RKO (cell line): Measurements from ENCODE around the gene KCNQ2.

Source experiments
- DNase-seq: peaks from one replicate; pipeline ENCODE4 v3.0.0-alpha.2; 2016; ENCODE audit warnings: low spot score

The KCNQ2 gene

DNA sequence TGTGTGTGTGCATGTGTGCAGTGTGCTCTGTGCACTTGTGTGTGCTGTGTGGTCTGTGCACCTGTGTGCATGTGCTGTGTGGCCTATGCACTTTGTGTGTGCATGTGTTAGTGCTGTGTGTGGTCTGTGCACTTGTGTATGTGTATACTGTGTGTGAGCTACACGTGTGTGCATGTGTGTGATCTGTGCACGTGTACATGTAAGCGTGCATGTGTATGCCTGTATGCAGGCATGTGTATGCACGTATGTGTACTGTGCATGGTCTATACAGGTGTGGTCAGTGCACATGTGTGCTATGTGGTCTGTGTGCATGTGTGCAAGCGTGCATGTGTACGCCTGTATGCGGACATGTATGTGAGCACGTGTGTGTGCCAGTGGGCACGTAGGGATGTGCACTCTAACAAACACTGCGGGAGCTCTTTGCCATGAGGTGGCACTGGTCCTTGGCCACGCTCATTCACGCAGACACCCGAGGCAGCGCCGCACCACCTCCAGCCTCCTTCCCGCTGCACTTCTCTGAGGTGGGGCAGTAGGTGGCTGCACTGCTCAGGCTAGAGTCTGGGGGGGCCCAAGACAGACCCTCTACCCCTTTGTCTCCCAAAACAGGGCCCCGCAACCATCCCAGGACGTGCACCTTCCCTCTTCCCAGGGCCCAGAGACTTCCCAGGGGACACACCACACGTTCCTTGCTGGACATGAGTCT lies 68.9 kb downstream of the KCNQ2 start:
- DNase-seq, result no peak

- DNase-seq, result no peak
Observed at GRCh38 chr20:63402860-63403220, 69.6 kb downstream of the KCNQ2 start.

GRCh38 chr20:63402181-63402859 lies 70.1 kb downstream of the KCNQ2 start:
- DNase-seq, result no peak

- no peak for DNase-seq
Observed at GRCh38 chr20:63401384-63402110, 70.9 kb downstream of the KCNQ2 start.

DNA sequence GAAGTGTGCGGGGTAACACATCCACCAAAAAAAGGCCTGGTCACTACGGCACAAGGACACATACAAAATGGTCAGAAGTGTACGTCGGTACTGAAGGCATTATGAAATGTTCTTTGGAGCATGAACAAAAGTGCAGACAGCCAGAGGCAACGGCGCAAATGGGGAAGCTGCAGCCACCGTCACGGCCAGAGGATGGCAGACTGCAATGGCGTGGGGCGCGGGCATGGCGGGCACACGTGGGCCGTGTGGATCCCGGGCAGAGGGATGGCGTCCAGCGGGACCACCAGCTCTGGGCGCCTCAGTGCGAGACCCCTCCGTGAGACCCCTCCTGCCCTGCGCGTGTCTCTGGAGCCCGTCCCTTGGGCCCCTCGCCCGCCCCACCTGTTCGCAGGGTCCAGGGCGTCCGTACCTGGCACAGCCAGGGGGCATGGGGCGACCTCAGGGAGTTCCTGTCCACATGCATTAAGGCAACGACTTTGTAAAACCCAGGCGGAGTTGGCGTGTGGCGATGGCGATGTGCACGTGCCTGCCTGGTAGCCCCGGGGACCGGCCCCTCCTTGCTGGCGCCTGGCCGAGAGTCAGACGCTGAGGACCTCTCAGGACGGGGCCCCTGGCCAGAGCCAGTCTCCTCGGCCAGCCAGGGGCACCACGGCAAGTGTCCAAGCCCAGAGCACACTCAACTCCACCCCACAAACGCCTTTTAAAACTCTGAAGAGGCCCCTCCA lies 71.8 kb downstream of the KCNQ2 start:
- DNase-seq, result no peak

- no peak for DNase-seq
Observed at GRCh38 chr20:63399596-63400375, 72.7 kb downstream of the KCNQ2 start.

DNA sequence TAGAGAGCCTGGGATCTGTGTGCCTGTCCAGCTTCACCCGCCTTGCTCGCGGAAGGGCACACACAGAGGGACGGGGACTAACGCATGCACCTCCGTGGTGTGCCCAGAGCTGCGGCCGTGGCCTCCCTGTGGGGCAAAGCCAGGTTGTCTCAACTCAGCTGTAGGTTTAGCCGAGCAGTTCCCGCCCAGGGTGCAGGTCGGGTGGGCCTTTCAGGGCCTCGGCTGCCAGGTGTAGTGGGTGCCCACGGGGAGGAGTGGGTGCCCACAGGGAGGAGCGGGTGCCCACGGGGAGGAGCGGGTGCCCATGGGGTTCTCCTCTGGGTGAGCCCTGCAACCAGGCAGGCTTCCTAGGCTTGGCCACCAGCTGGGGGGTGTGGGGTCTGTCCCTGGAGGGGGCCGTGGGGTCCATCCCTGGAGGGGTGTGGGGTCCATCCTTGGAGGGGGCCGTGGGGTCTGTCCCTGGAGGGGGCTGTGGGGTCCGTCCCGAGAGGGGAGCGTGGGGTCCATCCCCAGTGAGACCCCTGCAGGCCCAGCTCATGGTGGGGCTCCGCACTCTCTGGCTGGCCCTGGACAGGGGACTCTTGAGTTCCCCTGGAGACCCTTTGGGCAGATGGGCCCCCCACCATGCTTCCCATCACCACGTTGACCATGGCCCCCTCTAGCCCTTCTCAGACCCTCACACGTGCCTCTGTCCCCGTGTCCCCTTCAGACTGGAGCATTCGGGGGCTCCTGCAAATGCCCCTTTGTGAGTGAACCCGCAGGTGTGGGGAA lies 73.5 kb downstream of the KCNQ2 start:
- DNase-seq, result no peak

DNA sequence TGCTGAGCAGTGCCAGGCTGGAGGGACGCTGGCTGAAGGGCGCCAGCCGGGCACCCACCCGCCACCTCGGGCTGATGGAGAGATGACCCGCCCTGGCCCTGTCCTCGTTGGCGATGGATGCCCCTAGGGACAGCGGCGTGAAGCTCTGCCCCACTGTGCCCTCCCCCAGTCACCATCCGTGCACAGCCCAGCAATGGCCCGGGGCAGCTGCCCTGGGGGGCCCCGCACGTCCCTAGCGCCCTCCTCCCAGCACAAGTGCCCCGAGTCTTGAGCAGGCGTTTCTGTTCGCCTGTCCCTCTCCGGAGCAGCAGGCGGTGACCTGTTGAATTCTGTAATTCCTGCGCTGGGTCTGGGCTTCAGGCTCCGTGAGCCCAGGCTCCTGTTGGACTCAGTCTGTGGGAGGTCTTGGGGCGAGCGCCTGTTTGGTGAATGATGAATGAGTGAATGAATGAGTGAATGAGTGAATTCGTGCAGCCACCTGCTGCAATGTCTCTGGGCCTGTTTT lies 74.5 kb downstream of the KCNQ2 start:
- no peak for DNase-seq

DNA sequence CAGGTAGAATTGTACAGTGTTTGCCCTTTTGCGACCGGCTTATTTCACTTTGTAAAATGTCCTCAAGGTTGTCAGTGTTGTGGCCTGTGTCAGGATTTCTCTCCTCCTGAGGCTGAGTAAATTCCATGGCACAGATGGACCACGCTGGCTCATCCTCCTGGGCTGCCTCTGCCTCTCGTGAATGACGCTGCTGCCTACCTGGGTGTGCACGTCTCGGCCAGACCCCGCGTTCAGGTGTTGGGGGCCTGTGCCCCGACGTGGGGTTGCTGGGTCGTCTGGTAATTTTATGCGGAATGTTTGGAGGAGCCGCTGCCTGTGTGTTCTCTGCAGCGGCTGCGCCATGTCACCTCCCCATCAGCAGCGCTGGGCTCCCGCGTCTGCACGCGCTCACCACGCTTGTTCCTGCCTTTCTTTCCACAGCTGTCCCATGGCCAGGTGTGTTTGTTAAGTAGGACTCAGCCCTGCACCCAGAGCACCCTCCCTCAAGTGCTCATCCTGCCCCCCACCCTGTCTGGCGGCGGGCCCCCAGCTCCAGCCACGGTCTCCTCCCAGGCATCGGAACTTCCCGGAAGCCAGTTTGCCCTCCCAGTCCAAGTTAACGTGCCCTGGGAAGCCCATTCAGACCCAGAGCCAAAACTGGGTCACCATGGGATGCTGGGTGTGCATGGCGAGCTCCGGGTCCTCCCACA lies 75.2 kb downstream of the KCNQ2 start:
- DNase-seq, result no peak

- no peak for DNase-seq
Observed at GRCh38 chr20:63396300-63396699, 76.2 kb downstream of the KCNQ2 start.

GRCh38 chr20:63395723-63396122 lies 76.7 kb downstream of the KCNQ2 start:
- no peak for DNase-seq

- no peak for DNase-seq
Observed at GRCh38 chr20:63394920-63395455, 77.5 kb downstream of the KCNQ2 start.

DNA sequence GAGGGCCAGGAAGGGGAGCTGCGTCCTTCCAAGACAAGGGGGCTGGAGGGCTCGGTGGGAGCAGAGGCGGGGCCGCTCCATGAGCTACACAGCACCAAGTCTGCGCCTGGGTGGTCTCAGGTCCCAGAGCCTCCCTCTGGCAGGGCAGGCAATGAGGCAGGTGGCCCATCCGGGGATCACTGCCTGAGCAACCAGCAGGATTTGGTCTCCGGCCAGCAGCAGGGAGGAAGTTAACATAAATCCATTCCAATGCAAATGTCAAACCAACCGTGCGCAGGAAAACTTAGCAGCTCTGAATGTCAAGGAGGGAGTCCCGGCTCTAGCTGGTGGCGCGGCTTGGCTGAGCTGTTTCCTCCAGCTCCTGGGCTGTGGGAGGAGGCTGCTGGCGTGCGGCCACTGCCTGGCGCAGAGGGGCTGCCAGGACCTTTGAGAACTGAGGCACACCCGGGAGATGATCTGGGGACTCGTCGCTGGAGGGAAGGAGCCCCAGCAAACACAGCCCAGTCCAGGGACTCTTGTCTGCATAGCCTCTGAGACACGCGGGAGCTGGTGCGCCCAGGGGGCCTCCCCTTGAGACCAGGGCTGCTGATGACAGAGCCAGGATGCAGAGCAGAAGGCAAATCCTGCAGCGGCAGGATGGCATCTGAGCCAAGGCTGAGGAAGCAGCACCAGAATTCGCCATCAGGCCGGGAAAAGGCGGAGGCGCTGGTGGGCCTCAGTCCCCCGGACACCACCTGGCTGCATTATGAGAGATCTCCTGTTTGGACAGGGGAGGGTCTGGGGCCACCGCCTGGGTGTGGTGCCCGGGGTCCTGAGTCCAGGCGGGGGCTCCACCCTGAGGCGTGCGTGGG lies 78.2 kb downstream of the KCNQ2 start:
- DNase-seq, result no peak

DNA sequence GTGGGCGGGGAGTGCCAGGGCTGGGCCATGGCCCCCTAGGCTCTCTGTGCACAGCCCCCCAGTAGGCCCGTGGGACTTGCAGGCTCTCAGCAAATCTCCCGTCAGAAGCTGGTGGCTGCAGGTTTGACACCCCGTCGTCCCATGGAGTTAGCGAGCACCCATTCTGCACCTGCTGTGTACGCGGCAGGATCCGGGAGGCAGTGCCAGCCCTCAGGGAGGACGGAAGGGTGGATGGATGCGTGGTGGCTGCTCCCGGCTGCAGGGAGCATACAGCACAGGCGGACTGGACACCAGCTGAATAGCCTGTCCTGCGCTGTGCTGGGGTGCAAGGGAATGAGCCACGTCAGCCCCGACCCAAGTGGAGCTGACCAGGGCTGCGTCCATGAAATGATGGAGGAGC lies 78.9 kb downstream of the KCNQ2 start:
- DNase-seq, result no peak

- no peak for DNase-seq
Observed at GRCh38 chr20:63392465-63393365, 79.7 kb downstream of the KCNQ2 start.

- no peak for DNase-seq
Observed at GRCh38 chr20:63387917-63388316, 84.5 kb downstream of the KCNQ2 start.

- DNase-seq, result no peak
Observed at GRCh38 chr20:63387393-63387792, 85.1 kb downstream of the KCNQ2 start.

- no peak for DNase-seq
Observed at GRCh38 chr20:63386491-63386890, 86.0 kb downstream of the KCNQ2 start.
